T-helper 17 cell (primary cell): ENCODE measurements around the gene THSD4. TPM values are rescaled to one million over a fixed set of nuclear protein-coding genes. Genes with fewer than 3 reads are reported as not detected.

ENCODE experiments used
- ATAC-seq: fragments of 150-1000 bp; cut with Tn5 transposase; 2 replicates; pipeline ENCODE4 v1.10.0; 2021; ENCODE audit warnings: mild to moderate bottlenecking, moderate library complexity
- DNase-seq, 3 donors: peaks; one replicate each; pipeline versions ENCODE4 v3.0.0 to v3.0.0-alpha.2; 2020 to 2021
- H3K9me3 ChIP-seq: one replicate; pipeline ENCODE4 v1.7.0; 2013; ENCODE audit warnings: low read length, mild to moderate bottlenecking; ENCODE audit not compliant: control insufficient read depth, poor library complexity, severe bottlenecking
- H3K27ac Mint-ChIP-seq: one replicate; pipeline ENCODE4 v1.8.0; 2022; ENCODE audit warnings: mild to moderate bottlenecking, moderate library complexity, mixed read lengths
- H3K27me3 Mint-ChIP-seq: one replicate; pipeline ENCODE4 v1.8.0; 2022; ENCODE audit warnings: mixed read lengths
- H3K36me3 Mint-ChIP-seq: one replicate; pipeline ENCODE4 v1.8.0; 2022; ENCODE audit warnings: low read depth, mixed read lengths
- H3K4me1 Mint-ChIP-seq: one replicate; pipeline ENCODE4 v1.8.0; 2022; ENCODE audit warnings: mild to moderate bottlenecking, mixed read lengths
- H3K4me3 Mint-ChIP-seq: one replicate; pipeline ENCODE4 v1.8.0; 2022; ENCODE audit warnings: mild to moderate bottlenecking, moderate library complexity, mixed read lengths
- total RNA-seq, 4 donors: library from RNA in 2 of 4; stranded (reverse) in 2 of 4; gene quantifications; one replicate each; pipeline ENCODE4 v1.2.3 and lab custom pipeline; 2022 to 2026

The THSD4 gene
- total RNA-seq, 2 donors from 2014 or later, result not detected

- no peak for ATAC-seq
- H3K36me3 Mint-ChIP-seq, result no peaks in the 10 kb centered on the region
- no peak overlapping the region for H3K4me3 Mint-ChIP-seq
Observed at GRCh38 chr15:71329497-71330260, 214.4 kb downstream of the THSD4 start.

DNA sequence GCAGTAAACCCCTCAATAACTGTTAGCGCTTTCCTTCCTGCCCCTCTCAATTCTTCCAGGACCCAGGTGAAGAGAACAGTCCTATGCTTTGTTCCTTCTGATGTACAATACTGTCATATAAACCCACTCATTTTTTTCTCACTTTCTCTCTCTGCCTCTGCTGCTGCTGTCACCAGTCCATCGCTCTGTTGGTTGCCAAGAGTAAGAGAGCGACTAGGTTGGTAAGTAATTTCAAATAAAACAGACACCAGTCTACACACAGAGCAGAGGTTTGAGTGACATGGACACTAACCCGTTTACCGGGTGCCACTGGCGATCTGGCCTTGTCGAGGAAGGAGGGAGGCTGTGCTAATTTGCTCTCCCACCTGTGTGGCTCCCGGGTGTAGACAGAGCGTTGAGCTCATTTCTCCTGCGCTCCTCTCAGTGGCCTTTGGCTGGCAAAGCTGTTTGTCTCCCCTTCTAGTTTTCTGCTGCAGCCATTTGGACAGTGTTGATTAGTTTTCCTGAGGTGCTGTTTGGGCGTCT is 215.4 kb downstream of the THSD4 start:
- H3K27me3 Mint-ChIP-seq, result peaks cover 7% of the 10 kb centered on the region
- DNase-seq, result no peak
- no peak overlapping the region for H3K27ac Mint-ChIP-seq
- H3K4me3 Mint-ChIP-seq, result no peak overlapping the region
- ATAC-seq, result no peak
- no peaks in the 10 kb centered on the region for H3K4me1 Mint-ChIP-seq
- H3K36me3 Mint-ChIP-seq, result no peaks in the 10 kb centered on the region
- no peaks in the 10 kb centered on the region for H3K9me3 ChIP-seq

More at GRCh38 chr15:71329497-71330260, 214.4 kb downstream of the THSD4 start:
- DNase-seq, result no peak
- Mint-ChIP-seq H3K27me3 (peaks cover 7% of the 10 kb centered on the region), H3K27ac (no peak overlapping the region), H3K4me1 (no peaks in the 10 kb centered on the region)
- no peaks in the 10 kb centered on the region for H3K9me3 ChIP-seq

GRCh38 chr15:71331173-71331572 is 215.9 kb downstream of the THSD4 start:
- no peak for ATAC-seq
- H3K27ac Mint-ChIP-seq, result no peak overlapping the region
- peaks cover 7% of the 10 kb centered on the region for H3K27me3 Mint-ChIP-seq
- no peaks in the 10 kb centered on the region for H3K36me3 Mint-ChIP-seq
- H3K4me1 Mint-ChIP-seq, result no peaks in the 10 kb centered on the region
- no peak overlapping the region for H3K4me3 Mint-ChIP-seq
- no peaks in the 10 kb centered on the region for H3K9me3 ChIP-seq
- no peak for DNase-seq

- H3K4me1 Mint-ChIP-seq, result no peaks in the 10 kb centered on the region
- no peak overlapping the region for H3K27ac Mint-ChIP-seq
- ATAC-seq (no peak), DNase-seq (no peak)
- no peaks in the 10 kb centered on the region for H3K9me3 ChIP-seq
- no peak overlapping the region for H3K4me3 Mint-ChIP-seq
- H3K27me3 Mint-ChIP-seq, result peaks cover 7% of the 10 kb centered on the region
- H3K36me3 Mint-ChIP-seq, result no peaks in the 10 kb centered on the region
Observed at GRCh38 chr15:71332431-71333004, 217.2 kb downstream of the THSD4 start.

GRCh38 chr15:71333136-71333700 is 217.9 kb downstream of the THSD4 start:
- H3K27me3 Mint-ChIP-seq, result peaks cover 8% of the 10 kb centered on the region
- H3K9me3 ChIP-seq, result no peaks in the 10 kb centered on the region
- no peak for DNase-seq
- no peak overlapping the region for H3K4me3 Mint-ChIP-seq
- no peaks in the 10 kb centered on the region for H3K4me1 Mint-ChIP-seq
- no peaks in the 10 kb centered on the region for H3K36me3 Mint-ChIP-seq
- H3K27ac Mint-ChIP-seq, result no peak overlapping the region
- no peak for ATAC-seq

DNA sequence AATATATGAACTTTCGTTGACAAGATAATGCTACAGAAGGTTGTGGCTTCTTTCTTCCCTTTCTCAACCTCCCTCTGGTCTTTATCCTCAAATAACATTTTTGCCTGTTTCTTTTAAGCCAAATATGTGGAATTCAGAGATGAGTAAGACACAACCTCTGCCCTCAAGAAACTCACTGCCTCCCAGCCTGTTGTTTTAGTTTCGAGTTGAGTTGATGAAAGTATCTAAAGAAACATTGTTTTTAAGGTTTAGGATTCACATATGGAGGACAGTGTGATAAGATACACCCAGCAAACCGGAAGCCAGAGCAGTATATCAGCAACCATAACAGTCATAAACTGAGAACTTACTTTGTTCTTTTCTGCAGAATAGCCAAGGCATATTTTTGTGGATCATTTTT is 218.6 kb downstream of the THSD4 start:
- no peak overlapping the region for H3K27ac Mint-ChIP-seq
- peaks cover 13% of the 10 kb centered on the region for H3K27me3 Mint-ChIP-seq
- DNase-seq (no peak), ATAC-seq (no peak)
- H3K9me3 ChIP-seq, result no peaks in the 10 kb centered on the region
- H3K36me3 Mint-ChIP-seq, result no peaks in the 10 kb centered on the region
- no peak overlapping the region for H3K4me3 Mint-ChIP-seq
- no peaks in the 10 kb centered on the region for H3K4me1 Mint-ChIP-seq

- Mint-ChIP-seq H3K4me3 (no peak overlapping the region), H3K36me3 (no peaks in the 10 kb centered on the region), H3K27me3 (peaks cover 13% of the 10 kb centered on the region), H3K4me1 (no peaks in the 10 kb centered on the region), H3K27ac (no peak overlapping the region)
- no peaks in the 10 kb centered on the region for H3K9me3 ChIP-seq
- no peak for ATAC-seq
- no peak for DNase-seq
Observed at GRCh38 chr15:71334434-71334833, 219.2 kb downstream of the THSD4 start.

GRCh38 chr15:71334873-71335272 is 219.6 kb downstream of the THSD4 start:
- H3K36me3 Mint-ChIP-seq, result no peaks in the 10 kb centered on the region
- H3K27ac Mint-ChIP-seq, result no peak overlapping the region
- H3K9me3 ChIP-seq, result no peaks in the 10 kb centered on the region
- no peak overlapping the region for H3K4me3 Mint-ChIP-seq
- H3K27me3 Mint-ChIP-seq, result peaks cover 13% of the 10 kb centered on the region
- H3K4me1 Mint-ChIP-seq, result no peaks in the 10 kb centered on the region
- no peak for ATAC-seq
- no peak for DNase-seq

- ATAC-seq (no peak), DNase-seq (no peak)
- no peaks in the 10 kb centered on the region for H3K9me3 ChIP-seq
- Mint-ChIP-seq H3K4me1 (no peaks in the 10 kb centered on the region), H3K4me3 (no peak overlapping the region), H3K36me3 (no peaks in the 10 kb centered on the region), H3K27me3 (peaks cover 12% of the 10 kb centered on the region), H3K27ac (no peak overlapping the region)
Observed at GRCh38 chr15:71335591-71335990, 220.3 kb downstream of the THSD4 start.

DNA sequence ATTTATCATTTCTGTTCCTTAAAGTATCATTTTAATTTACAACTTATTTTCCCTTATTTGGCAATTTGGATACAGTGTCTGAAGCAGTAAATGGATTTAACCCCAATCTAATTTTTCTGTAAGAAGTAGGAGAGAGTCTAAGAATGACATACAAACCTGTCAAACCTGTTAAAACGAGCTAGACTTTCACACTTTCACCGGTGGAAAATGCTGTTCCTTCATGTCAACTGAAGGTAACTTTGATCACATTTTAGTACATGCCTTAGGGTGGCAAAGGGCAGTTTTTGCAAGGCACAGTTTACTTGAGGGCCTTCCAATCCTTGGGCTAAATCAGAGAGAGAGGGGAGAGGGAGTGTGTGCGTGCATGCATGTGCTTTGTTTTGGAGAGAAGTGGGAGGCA is 221.4 kb downstream of the THSD4 start:
- Mint-ChIP-seq H3K4me1 (no peaks in the 10 kb centered on the region), H3K27me3 (peaks cover 6% of the 10 kb centered on the region), H3K36me3 (no peaks in the 10 kb centered on the region), H3K27ac (no peak overlapping the region), H3K4me3 (no peak overlapping the region)
- DNase-seq, result no peak
- H3K9me3 ChIP-seq, result no peaks in the 10 kb centered on the region
- ATAC-seq, result no peak

DNA sequence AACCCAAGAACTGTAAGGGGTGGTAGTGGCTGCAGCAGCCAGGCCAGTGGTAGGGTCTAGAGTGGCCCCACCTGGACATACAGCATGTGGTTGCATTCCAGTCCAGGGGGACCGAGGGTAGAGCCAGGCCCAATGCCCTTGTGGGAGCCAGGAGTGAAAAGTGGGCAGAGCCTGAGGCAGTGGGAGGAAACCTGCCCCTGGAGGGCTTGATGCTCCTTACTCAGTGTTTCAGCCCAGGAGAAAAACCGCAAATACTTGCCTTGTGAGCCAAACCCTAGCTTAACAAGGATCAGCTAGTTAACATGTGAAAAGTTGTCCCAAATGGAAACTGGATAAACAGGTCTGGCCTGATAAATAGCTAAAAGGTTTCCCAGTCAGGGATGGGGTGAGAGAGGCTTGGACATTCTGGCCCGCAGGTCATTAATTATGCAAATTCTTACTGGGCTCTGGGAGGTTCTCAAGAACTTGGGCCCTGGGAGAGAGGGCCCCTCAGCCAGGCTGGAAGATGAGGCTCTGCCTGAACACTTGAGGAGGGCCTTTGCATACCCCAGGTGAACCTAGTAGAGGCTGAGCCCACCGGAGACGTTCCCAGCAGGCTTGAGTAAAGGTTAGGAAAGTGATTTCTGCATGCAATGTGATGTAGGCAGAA is 222.1 kb downstream of the THSD4 start:
- no peak for DNase-seq
- Mint-ChIP-seq H3K36me3 (no peaks in the 10 kb centered on the region), H3K27me3 (peaks cover 6% of the 10 kb centered on the region), H3K4me3 (no peak overlapping the region), H3K4me1 (no peaks in the 10 kb centered on the region), H3K27ac (no peak overlapping the region)
- ATAC-seq, result no peak
- H3K9me3 ChIP-seq, result no peaks in the 10 kb centered on the region

DNA sequence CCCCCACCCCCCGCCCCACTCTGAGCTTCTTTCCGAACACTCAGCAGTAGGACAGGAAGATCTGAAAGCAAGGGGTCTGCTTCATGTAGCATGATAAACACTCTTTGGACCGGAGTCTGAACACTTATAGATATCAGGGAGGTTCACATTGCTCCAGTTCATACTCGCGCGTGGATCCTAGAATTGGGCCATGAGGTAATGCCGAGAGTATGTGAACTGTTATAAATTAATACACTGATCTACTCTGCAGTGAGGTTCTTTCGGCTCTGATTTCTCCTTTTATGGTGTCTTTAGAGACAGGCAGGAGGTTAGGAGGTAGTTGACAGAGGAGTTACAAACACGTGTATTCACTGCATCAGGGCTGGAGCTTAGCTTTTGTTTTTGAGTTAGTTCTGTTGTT is 223.0 kb downstream of the THSD4 start:
- no peaks in the 10 kb centered on the region for H3K4me1 Mint-ChIP-seq
- H3K27me3 Mint-ChIP-seq, result peaks cover 6% of the 10 kb centered on the region

GRCh38 chr15:71338827-71339542 is 223.7 kb downstream of the THSD4 start:
- no peak for DNase-seq
- H3K27me3 Mint-ChIP-seq, result peaks cover 6% of the 10 kb centered on the region
- no peaks in the 10 kb centered on the region for H3K9me3 ChIP-seq
- H3K27ac Mint-ChIP-seq, result no peak overlapping the region
- H3K4me1 Mint-ChIP-seq, result no peaks in the 10 kb centered on the region
- no peaks in the 10 kb centered on the region for H3K36me3 Mint-ChIP-seq
- no peak for ATAC-seq
- no peak overlapping the region for H3K4me3 Mint-ChIP-seq

More for the DNA sequence above, 223.0 kb downstream of the THSD4 start:
- H3K4me3 Mint-ChIP-seq, result no peak overlapping the region
- DNase-seq, result no peak
- no peak overlapping the region for H3K27ac Mint-ChIP-seq
- H3K36me3 Mint-ChIP-seq, result no peaks in the 10 kb centered on the region
- no peak for ATAC-seq
- H3K9me3 ChIP-seq, result no peaks in the 10 kb centered on the region
